Stimulated activated CD8-positive, alpha-beta memory T cell treated with anti-CD3 and anti-CD28 coated beads, Interleukin-4, amount 100 ng/mL, for 48 hours (primary cell): Measurements from ENCODE around the gene MLLT1.
A peak's percentile ranks its signal among the peaks of the same experiment; 100 is the strongest.

ENCODE experiments used
- DNase-seq: peaks from one replicate; pipeline ENCODE4 v3.0.0-alpha.2; 2020

MLLT1 gene

DNA sequence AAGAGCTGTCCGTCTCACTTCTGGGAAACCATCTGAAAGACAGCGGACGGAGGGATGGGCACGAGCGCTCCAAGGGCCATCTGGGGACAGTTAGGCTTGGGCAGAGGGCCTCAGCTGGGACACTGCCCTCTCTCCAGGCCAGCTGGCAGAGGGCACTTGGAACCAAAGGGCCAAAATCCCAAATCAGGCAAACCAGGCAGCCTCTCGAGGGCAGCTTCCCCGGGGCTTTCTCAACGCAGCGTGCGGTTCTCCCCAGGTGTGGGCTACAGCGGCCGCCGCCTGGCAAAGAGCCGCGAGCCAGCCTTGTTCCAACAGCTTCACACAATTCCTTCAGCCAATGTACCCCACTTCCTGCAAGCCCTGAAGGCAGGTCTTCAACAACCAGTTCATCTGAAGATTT, 5.0 kb downstream of the MLLT1 start:
- DNase-seq: no peak

GRCh38 chr19:6273701-6274601, 5.8 kb downstream of the MLLT1 start:
- no peak for DNase-seq

DNA sequence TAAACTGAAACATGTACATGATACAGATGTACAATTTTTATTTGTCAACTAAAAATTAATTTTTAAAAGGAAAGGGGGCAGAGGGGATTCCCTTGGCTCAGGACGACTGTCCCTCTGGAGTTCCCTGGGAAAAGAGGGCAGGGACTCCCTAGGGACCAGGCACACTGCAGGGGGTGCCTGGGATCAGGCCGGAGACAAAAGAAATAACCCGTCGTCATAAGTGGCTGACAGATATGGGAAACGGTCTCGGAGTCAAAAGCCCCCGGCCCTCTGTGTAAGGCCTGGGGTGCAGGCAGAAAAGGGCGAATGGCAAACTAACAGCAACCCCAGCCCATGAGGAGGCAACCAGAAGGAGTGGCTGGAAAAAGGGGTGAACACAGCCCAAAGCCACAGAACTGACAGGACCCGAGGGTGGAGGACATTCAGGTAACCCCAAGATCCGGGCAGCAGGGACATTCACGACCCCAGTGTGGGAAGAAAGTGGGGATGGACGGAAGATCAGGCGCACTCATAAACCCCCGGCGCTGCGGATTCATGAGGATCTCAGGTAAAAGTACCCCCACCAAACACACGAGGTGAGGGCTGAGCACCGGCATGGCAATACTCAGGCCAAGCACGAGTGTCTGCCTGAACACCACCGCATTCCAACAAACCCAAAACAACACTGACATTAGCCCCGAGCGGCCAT, 6.7 kb downstream of the MLLT1 start:
- DNase-seq: no peak

DNA sequence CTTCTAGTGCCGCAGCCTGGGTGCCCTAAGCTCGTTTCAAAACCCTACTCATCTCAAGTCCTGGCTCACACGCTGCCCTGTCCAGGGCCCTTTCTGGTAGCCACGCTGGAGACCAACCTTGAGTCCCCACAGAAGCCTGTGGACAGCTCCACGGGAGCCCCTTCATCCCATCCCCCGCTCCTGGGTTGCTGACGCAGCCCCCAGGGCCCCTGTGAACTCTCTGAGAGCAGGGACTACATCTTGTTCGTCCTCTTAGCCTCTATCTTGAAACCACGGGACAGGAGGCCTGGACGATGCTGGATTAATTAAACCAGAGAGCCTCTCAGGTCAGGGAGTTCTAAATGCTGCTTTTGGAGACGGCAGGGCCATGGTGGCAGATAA, 7.4 kb downstream of the MLLT1 start:
- no peak for DNase-seq

- DNase-seq: no peak
Measured at GRCh38 chr19:6271721-6272410, 7.9 kb downstream of the MLLT1 start.

GRCh38 chr19:6271251-6271650, 8.5 kb downstream of the MLLT1 start:
- no peak for DNase-seq

- DNase-seq: no peak
Measured at GRCh38 chr19:6270822-6271221, 9.0 kb downstream of the MLLT1 start.

DNA sequence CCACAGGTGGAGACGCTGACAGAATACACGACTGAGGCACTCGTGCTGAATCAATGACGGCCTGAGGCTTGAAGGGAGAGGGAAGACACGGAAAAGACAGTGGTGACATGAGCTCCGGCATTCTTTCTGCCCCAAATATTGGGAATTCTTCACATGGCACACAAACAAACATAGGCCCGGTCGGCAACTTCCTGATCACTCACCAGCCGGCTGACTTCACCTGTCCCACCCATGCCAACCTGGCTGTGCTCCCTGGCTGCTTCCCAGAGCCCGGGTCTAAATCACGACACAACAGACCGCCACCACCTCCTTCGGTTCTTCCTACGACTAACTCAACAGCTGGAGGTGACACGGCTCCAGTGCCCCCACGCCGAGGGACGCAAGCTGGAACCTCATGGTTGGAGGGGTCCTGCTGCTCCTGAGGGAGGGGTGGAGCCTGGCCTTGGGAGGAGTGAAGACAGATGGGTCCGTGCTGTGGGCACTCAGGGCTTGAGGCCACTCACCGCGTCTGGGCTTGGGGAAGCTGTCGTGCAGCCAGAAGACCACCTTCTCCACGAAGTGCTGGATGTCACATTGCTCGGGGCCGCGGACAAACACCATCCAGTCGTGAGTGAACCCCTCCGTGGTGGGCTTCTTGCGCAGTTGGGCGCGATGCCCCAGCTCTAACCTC, 9.6 kb downstream of the MLLT1 start:
- DNase-seq: no peak

DNA sequence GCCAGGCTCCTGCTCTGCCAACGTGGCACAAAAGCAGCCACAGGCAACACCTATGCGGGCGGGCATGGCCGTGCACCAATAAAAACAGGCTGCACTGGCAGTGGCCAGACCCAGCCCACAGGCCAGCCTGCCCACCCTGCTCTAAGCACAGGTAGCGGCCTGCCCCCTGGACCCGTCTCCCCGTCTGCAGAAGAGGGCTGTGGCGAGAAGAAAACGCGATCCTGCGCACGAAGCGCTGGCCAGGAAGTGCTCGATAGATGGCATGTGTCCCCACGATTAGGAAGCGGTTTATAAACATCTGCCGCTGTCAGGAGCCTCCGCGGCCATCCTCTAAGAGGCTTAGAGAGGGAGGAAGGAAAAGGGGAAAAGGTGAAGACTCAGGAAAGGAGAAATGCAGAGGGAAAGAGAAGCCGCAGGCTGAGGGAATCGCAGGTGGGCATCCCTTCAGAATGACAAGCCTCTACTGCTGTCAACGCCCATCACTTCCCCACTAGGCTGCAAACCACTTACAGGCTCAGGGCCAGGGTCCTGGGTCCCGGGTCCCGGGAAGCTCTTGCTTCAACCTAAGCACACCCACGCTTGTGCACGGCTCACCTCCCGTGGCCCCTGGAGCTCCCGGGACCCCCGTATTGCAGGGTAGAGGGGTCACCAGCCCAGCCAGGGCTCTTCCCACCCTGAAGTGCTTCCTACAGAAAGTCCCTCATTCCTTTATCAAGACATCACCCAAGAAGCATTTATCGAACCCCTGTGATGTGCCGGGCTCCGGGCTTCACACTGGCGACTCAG, 10.5 kb downstream of the MLLT1 start:
- no peak for DNase-seq

GRCh38 chr19:6268382-6268771, 11.4 kb downstream of the MLLT1 start:
- no peak for DNase-seq

GRCh38 chr19:6267552-6268381, 12.0 kb downstream of the MLLT1 start:
- no peak for DNase-seq

GRCh38 chr19:6264803-6265202, 15.0 kb downstream of the MLLT1 start:
- DNase-seq: no peak

DNA sequence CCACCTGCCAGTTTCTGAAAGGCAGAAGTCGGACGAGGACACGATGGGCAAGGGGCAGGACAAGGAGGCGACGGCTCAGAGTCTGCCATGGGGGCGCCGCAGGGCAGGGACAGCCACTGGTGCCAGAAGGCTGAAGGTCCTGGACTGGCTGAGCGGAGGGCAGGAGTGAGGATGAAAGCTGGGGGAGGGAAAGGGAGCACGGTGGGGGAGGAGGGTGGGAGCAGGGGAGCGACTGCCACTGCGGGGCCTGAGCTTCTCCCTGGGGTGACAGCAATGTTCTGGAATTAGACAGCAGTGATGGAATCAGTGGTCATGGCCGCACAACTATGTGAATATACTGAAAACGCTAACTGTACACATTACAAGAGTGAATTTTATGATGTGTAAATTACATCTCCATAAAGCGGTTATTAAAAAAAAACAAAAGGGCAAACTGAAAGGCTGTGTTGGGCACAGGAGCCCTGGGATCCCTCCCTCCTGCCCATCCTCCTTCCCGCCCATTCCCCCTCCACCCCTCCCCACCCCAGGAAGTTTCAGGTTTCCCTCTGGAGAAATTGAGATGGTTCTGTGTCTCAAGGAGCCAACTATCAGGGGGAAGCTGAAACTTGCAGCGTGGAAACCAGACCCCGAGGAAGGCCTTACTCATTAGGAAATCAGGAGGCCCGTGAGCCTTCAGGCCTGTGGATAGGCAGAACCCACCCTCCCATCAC, 15.9 kb downstream of the MLLT1 start:
- no peak for DNase-seq

- DNase-seq: no peak
Measured at GRCh38 chr19:6263306-6263705, 16.5 kb downstream of the MLLT1 start.

DNA sequence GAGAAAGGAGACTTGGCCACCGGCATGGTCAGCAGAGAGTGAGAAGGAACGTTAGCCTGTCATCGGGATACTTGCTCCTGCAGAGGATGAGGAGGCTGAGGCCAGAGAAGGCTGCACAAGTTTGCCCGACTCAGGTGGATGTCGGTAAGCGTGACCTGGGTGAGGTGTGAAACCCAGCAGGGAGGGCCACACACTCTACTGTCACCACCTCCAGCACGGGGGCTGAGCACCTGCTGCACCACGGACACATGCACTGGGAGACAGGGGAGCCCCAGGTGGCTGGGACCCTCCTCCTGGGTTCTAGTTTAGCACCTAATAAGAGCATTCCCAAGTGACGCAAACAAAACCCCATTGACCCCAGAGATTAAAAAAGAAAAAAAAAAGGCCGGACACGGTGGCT, 17.3 kb downstream of the MLLT1 start:
- DNase-seq: no peak

DNA sequence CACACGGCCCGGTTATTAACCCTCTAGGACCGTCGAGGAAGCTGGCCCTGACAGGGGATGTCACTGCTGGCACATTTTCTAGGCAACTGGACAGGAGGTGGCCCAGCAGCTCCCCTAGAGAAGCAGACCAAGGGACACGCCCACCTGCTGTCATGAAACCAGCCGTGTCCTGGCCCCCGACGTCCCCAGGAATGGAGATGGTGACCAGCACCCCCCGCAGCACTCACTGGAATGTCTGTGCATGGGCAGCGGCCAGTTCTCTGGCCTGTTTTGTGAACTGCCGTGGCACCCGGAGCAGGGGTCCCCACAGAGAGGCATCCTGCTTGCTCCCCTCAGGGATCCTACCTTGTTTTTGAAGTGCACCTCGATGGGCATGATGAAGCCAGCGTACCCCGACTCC, 17.9 kb downstream of the MLLT1 start:
- DNase-seq: no peak

GRCh38 chr19:6260912-6261650, 18.7 kb downstream of the MLLT1 start:
- peak; percentile 62 for DNase-seq

DNA sequence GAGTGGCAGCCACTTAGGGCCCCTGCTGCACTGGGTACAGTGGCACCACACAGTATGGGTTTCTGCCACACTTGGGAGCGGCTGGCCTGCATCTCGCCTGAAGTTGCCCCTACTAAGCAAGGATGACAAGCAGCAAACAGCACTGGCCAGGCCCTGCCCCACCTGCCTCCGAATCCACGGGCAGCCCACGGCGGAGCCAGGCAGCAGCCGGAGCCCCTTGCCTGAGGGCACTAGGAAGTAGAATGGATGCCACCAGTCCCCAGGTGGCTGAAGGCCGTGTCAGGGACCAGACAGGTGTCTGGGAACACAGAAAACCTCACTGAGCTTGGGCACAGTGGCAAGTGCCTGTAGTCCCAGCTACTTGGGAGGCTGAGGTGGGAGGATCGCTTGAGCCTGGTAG, 19.4 kb downstream of the MLLT1 start:
- DNase-seq: no peak

GRCh38 chr19:6259312-6259861, 20.4 kb downstream of the MLLT1 start:
- DNase-seq: no peak

GRCh38 chr19:6258812-6259311, 20.9 kb downstream of the MLLT1 start:
- DNase-seq: no peak
